GM12865 (cell line): ENCODE results near the gene RASGEF1C.

Experiments used
- DNase-seq: peaks from one replicate; pipeline ENCODE4 v3.0.0; 2010; ENCODE audit warnings: low read depth
- H3K4me3 ChIP-seq: 2 replicates; pipeline ENCODE4 v1.5.1; 2011; ENCODE audit warnings: mild to moderate bottlenecking, low read depth, low read length, control low read depth
- TF ChIP-seq, protein P1 (sequence below): IDR thresholded peaks from 2 replicates; pipeline ENCODE4 v1.5.1; 2011; ENCODE audit warnings: low read length, control low read depth, low read depth, inconsistent platforms; ENCODE audit not compliant: insufficient read depth; ENCODE audit errors: missing control alignments

The RASGEF1C gene

GRCh38 chr5:180169248-180170105, 39.5 kb downstream of the RASGEF1C start:
- H3K4me3 ChIP-seq, result no peak overlapping the region
- no peak for DNase-seq
- TF ChIP-seq, protein P1, sequence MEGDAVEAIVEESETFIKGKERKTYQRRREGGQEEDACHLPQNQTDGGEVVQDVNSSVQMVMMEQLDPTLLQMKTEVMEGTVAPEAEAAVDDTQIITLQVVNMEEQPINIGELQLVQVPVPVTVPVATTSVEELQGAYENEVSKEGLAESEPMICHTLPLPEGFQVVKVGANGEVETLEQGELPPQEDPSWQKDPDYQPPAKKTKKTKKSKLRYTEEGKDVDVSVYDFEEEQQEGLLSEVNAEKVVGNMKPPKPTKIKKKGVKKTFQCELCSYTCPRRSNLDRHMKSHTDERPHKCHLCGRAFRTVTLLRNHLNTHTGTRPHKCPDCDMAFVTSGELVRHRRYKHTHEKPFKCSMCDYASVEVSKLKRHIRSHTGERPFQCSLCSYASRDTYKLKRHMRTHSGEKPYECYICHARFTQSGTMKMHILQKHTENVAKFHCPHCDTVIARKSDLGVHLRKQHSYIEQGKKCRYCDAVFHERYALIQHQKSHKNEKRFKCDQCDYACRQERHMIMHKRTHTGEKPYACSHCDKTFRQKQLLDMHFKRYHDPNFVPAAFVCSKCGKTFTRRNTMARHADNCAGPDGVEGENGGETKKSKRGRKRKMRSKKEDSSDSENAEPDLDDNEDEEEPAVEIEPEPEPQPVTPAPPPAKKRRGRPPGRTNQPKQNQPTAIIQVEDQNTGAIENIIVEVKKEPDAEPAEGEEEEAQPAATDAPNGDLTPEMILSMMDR, result no peak

GRCh38 chr5:180168758-180169157, 40.3 kb downstream of the RASGEF1C start:
- no peak overlapping the region for H3K4me3 ChIP-seq
- TF ChIP-seq, protein P1, result no peak
- DNase-seq, result no peak

- no peak for DNase-seq
- H3K4me3 ChIP-seq, result no peak overlapping the region
- TF ChIP-seq, protein P1, result no peak
These were observed 42.8 kb downstream of the RASGEF1C start for GRCh38 chr5:180166176-180166575.

DNA sequence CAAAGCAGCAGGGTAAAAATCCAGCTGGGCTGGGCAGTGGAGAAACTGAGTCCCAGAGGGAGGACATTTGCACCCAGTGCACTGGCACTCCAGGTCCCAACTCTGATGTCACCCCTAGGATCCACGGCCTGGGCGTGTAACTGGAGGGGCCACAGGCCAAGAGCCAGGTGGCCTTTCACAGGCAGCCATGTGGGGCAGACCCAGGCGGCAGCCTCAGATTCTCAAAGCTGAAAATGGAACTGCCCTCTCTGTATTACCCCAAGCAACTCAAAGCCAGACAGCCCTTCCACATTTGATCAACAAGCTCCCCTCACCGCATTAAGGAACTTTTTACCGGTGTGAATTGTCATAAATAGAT, 46.7 kb downstream of the RASGEF1C start:
- H3K4me3 ChIP-seq, result no peak overlapping the region
- TF ChIP-seq, protein P1, result no peak
- DNase-seq, result no peak

GRCh38 chr5:180161420-180162303, 47.3 kb downstream of the RASGEF1C start:
- DNase-seq, result no peak
- TF ChIP-seq, protein P1, result no peak
- H3K4me3 ChIP-seq, result no peak overlapping the region

DNA sequence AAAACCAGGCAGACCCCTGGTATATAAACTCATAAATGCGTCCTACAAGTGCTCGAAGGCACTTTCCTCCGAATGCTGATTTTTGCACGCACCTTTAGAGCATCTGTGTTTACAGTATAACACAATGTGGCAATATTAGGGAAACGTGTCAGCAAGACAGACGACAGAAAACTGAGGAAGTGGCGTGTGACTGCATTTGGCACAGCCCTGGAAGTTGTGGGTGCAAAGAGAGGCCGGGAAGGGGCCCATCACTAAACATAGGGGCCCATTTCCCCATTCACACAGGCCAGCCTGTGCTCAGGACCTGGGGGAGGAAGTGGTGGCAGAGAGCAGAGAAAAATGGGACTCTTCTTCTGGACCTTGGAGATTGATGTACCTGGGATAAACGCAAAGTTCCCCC, 48.2 kb downstream of the RASGEF1C start:
- no peak for DNase-seq
- H3K4me3 ChIP-seq, result no peak overlapping the region
- TF ChIP-seq, protein P1, result no peak
